OCI-LY1 (cell line): Measurements from ENCODE around the gene TENT4A.

Source experiments
- H2AFZ ChIP-seq: fragments of 200-600 bp; sonication (generic), shearing (Covaris generic); 2 replicates; pipeline ENCODE4 v1.6.0; 2014; ENCODE audit warnings: antibody characterized with exemption, mild to moderate bottlenecking, low read length
- H3F3A ChIP-seq: fragments of 200-600 bp; sonication (generic), shearing (Covaris generic); 2 replicates; pipeline ENCODE4 v1.6.0; 2014; ENCODE audit warnings: mild to moderate bottlenecking, antibody characterized with exemption, low read length, moderate library complexity; ENCODE audit not compliant: insufficient read depth
- H3K27ac ChIP-seq: fragments of 200-600 bp; sonication (generic); 2 replicates; pipeline ENCODE4 v1.5.1; 2014; ENCODE audit warnings: low read length, mixed run types, mild to moderate bottlenecking, low read depth; ENCODE audit not compliant: poor library complexity, severe bottlenecking
- H3K27me3 ChIP-seq: fragments of 200-600 bp; sonication (generic); 2 replicates; pipeline ENCODE4 v1.6.0; 2014; ENCODE audit warnings: antibody characterized with exemption, mild to moderate bottlenecking, low read length, moderate library complexity; ENCODE audit not compliant: insufficient read depth
- H3K36me3 ChIP-seq: fragments of 200-600 bp; sonication (generic); 2 replicates; pipeline ENCODE4 v1.6.1; 2014; ENCODE audit warnings: mild to moderate bottlenecking, antibody characterized with exemption, low read length, moderate library complexity, mixed read lengths; ENCODE audit not compliant: insufficient read depth
- H3K4me1 ChIP-seq: fragments of 200-600 bp; sonication (generic); 2 replicates; pipeline ENCODE4 v1.5.1; 2014; ENCODE audit warnings: mild to moderate bottlenecking, low read length, moderate library complexity; ENCODE audit not compliant: insufficient read depth, severe bottlenecking
- H3K4me2 ChIP-seq: fragments of 200-600 bp; sonication (generic), shearing (Covaris generic); 2 replicates; pipeline ENCODE4 v1.6.1; 2014; ENCODE audit warnings: low read length
- H3K4me3 ChIP-seq: fragments of 200-600 bp; sonication (generic); 2 replicates; pipeline ENCODE4 v1.5.1; 2014; ENCODE audit warnings: low read length, low read depth, mild to moderate bottlenecking, mixed read lengths; ENCODE audit not compliant: poor library complexity, severe bottlenecking
- H3K79me2 ChIP-seq: fragments of 200-600 bp; shearing (Covaris generic); 2 replicates; pipeline ENCODE4 v1.6.1; 2016; ENCODE audit warnings: mixed run types, low read length, mixed read lengths; ENCODE audit not compliant: insufficient read depth
- H3K9ac ChIP-seq: fragments of 200-600 bp; sonication (generic), shearing (Covaris generic); 2 replicates; pipeline ENCODE4 v1.6.1; 2014; ENCODE audit warnings: mild to moderate bottlenecking, low read length, mixed read lengths
- H3K9me2 ChIP-seq: fragments of 200-600 bp; sonication (generic), shearing (Covaris generic); 2 replicates; pipeline ENCODE4 v1.6.1; 2014; ENCODE audit warnings: low read depth, mild to moderate bottlenecking, low read length, mixed read lengths
- H3K9me3 ChIP-seq: fragments of 200-600 bp; shearing (Covaris generic); 2 replicates; pipeline ENCODE4 v1.6.1; 2014; ENCODE audit warnings: low read length, mixed read lengths
- H4K20me1 ChIP-seq: fragments of 200-600 bp; sonication (generic), shearing (Covaris generic); 2 replicates; pipeline ENCODE4 v1.6.0; 2016; ENCODE audit warnings: mild to moderate bottlenecking, low read length; ENCODE audit not compliant: insufficient read depth
- CTCF ChIP-seq: fragments of 200-600 bp; sonication (generic), shearing (Covaris generic); IDR thresholded peaks from 2 replicates; pipeline ENCODE4 v1.5.1; 2017; ENCODE audit warnings: mild to moderate bottlenecking, antibody characterized with exemption, low read length, moderate library complexity, mixed read lengths
- EZH2 ChIP-seq: fragments of 200-600 bp; sonication (generic), shearing (Covaris generic); IDR thresholded peaks from 2 replicates; pipeline ENCODE4 v1.8.0; 2017; ENCODE audit warnings: borderline replicate concordance, mixed run types, mild to moderate bottlenecking, antibody characterized with exemption, low read length, moderate library complexity, mixed read lengths

Gene TENT4A

DNA sequence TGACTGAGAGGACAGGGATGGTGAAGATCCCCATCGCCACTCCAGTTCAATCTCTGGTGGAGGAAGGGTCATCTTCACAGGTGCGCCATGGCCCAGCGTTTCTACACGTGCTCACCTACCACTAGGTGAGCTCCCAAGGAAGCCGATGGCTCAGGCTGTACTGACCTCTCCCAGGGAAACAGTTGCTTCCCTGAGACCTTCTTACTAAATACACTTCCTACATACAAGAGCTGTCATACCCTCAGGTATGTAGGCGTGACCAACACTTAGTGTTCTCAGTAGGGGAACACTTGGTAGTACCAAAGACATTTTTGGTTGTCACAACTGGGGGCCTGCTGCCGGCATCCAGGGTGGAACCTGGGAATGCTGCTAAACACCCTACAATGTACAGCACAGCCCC, 75.2 kb downstream of the TENT4A start:
- Histone ChIP-seq H3K79me2 (no peaks in the 10 kb centered on the region), H3K4me2 (no peak overlapping the region), H3K4me1 (no peaks in the 10 kb centered on the region), H3K9me2 (no peaks in the 10 kb centered on the region), H3F3A (no peaks in the 10 kb centered on the region), H3K27me3 (no peaks in the 10 kb centered on the region), H4K20me1 (no peaks in the 10 kb centered on the region), H3K9ac (no peak overlapping the region), H3K4me3 (no peak overlapping the region), H3K36me3 (no peaks in the 10 kb centered on the region), H3K9me3 (no peaks in the 10 kb centered on the region), H2AFZ (no peak overlapping the region), H3K27ac (no peak overlapping the region)
- TF ChIP-seq CTCF (no peak), EZH2 (no peak)

DNA sequence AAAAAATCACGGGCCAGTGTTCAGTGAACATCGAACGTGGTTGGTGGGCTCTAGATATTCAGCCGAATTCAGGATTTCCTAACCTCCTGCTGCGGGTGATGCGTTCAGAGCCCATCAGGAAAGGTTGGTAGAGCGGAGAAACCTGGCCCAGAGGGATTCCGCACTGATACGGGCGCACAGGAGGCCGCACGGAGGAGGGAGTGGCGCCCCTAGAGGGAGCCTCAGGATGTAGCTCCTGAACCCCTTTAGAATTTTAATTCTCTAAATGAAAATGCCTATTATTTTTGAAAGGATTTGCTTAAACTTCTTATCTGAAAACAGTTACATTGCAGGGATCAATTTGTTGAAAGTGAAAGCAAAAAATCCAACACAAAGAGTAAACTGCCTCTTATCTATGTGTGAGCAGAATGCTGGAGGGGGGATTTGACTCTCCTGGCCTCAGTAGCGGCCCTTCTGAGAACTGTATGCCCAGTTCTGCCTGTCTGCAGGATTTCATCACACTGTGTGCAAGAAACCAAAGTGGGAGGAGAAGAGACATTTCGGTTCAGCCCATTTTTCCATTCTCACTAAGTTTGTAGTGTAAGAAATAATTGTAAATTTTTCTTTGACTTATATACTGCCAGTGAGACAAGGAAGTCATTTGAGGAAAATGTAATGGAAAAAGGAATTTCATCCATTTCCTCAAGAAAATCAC, 75.9 kb downstream of the TENT4A start:
- no peak overlapping the region for H3K4me2 ChIP-seq
- H3K4me3 ChIP-seq, result no peak overlapping the region
- H2AFZ ChIP-seq, result no peak overlapping the region
- H3K36me3 ChIP-seq, result no peaks in the 10 kb centered on the region
- H3K27ac ChIP-seq, result no peak overlapping the region
- no peaks in the 10 kb centered on the region for H3F3A ChIP-seq
- no peak overlapping the region for H3K9ac ChIP-seq
- H3K9me3 ChIP-seq, result no peaks in the 10 kb centered on the region
- H3K4me1 ChIP-seq, result no peaks in the 10 kb centered on the region
- no peaks in the 10 kb centered on the region for H4K20me1 ChIP-seq
- TF ChIP-seq EZH2 (no peak), CTCF (peak; percentile 43; the same call in 1 of the 2 replicates)
- H3K79me2 ChIP-seq, result no peaks in the 10 kb centered on the region
- H3K27me3 ChIP-seq, result no peaks in the 10 kb centered on the region
- H3K9me2 ChIP-seq, result no peaks in the 10 kb centered on the region

DNA sequence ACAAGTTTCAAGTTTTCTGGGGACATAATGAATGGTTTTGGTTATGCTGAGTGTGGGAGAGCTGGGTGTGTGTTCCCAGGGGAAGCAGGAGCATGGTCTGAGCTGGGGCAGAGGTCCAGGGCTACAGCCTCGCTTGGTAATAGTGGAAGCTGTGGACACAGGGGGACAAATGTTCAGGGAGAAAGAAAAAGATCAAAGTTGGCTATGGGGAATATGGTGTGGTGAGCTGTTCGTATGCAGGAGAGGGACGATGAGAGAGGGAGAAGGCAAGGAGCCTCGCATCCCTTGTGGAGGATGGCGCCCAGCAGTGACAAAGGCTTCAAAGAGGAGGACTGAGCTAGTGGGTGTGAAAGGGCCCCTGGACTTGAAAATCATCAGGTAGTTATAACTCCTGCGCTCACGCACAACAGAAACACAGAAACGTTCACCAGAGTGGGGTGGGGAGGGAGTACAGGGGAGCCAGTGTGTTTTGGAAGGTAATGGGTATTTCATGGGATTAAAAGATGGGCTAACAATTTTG, 77.2 kb downstream of the TENT4A start:
- Histone ChIP-seq H3K9me3 (no peaks in the 10 kb centered on the region), H3K27me3 (no peaks in the 10 kb centered on the region), H3K4me3 (no peak overlapping the region), H3F3A (no peaks in the 10 kb centered on the region), H3K36me3 (no peaks in the 10 kb centered on the region), H2AFZ (no peak overlapping the region), H3K9ac (no peak overlapping the region), H3K4me1 (no peaks in the 10 kb centered on the region), H4K20me1 (no peaks in the 10 kb centered on the region), H3K4me2 (no peak overlapping the region), H3K9me2 (no peaks in the 10 kb centered on the region), H3K27ac (no peak overlapping the region), H3K79me2 (no peaks in the 10 kb centered on the region)
- no peak for TF ChIP-seq EZH2
- no peak for TF ChIP-seq CTCF
